Glutamatergic neuron (in vitro differentiated cells): ENCODE data around the gene KIF2C. TPM values are rescaled to one million over a fixed set of nuclear protein-coding genes. Genes with fewer than 3 reads are reported as not detected.
A peak's percentile ranks its signal among the peaks of the same experiment; 100 is the strongest.

ENCODE experiments used
- DNase-seq: peaks from one replicate; pipeline ENCODE4 v3.0.0; 2022
- H3K27ac Mint-ChIP-seq: one replicate; pipeline ENCODE4 v1.8.0; 2020; ENCODE audit warnings: mild to moderate bottlenecking, mixed read lengths, inconsistent platforms; ENCODE audit not compliant: unreplicated experiment
- H3K27me3 Mint-ChIP-seq: one replicate; pipeline ENCODE4 v1.8.0; 2020; ENCODE audit warnings: mild to moderate bottlenecking, moderate library complexity, mixed read lengths, inconsistent platforms; ENCODE audit not compliant: unreplicated experiment
- H3K36me3 Mint-ChIP-seq: one replicate; pipeline ENCODE4 v1.8.0; 2020; ENCODE audit warnings: mild to moderate bottlenecking, mixed read lengths, inconsistent platforms; ENCODE audit not compliant: unreplicated experiment
- H3K4me1 Mint-ChIP-seq: one replicate; pipeline ENCODE4 v1.8.0; 2020; ENCODE audit warnings: mild to moderate bottlenecking, low read depth, mixed read lengths, inconsistent platforms; ENCODE audit not compliant: unreplicated experiment
- H3K4me3 Mint-ChIP-seq: one replicate; pipeline ENCODE4 v1.8.0; 2020; ENCODE audit warnings: mild to moderate bottlenecking, mixed read lengths, inconsistent platforms; ENCODE audit not compliant: unreplicated experiment
- H3K9me3 Mint-ChIP-seq: one replicate; pipeline ENCODE4 v1.8.0; 2020; ENCODE audit warnings: mild to moderate bottlenecking, moderate library complexity, mixed read lengths, inconsistent platforms; ENCODE audit not compliant: unreplicated experiment
- CTCF ChIP-seq: fragments of 200-600 bp; sonication (generic); IDR thresholded peaks from one replicate; pipeline ENCODE4 v1.5.0; 2021; ENCODE audit not compliant: partially characterized antibody, unreplicated experiment
- long read RNA-seq: library from polyadenylated mRNA; unstranded; transcript quantifications from one replicate; pipeline ENCODE4 v2.0.0, GENCODE V29; 2020; ENCODE audit not compliant: unreplicated experiment
- total RNA-seq: library from RNA; stranded (reverse); fragmentation: NEBNext Ultra II Directional; extraction: Animal tissue kit (Norgen Biotek cat#: 25700); gene quantifications from one replicate; pipeline ENCODE4 v1.2.1, GENCODE V29; 2021; ENCODE audit not compliant: unreplicated experiment

The KIF2C gene
- 8.6 TPM for total RNA-seq
- long read RNA-seq, partial matches to known transcripts = 1 of 5 reads
- long read RNA-seq, other reads (novel, unspliced or antisense) = 0 of 5 reads

DNA sequence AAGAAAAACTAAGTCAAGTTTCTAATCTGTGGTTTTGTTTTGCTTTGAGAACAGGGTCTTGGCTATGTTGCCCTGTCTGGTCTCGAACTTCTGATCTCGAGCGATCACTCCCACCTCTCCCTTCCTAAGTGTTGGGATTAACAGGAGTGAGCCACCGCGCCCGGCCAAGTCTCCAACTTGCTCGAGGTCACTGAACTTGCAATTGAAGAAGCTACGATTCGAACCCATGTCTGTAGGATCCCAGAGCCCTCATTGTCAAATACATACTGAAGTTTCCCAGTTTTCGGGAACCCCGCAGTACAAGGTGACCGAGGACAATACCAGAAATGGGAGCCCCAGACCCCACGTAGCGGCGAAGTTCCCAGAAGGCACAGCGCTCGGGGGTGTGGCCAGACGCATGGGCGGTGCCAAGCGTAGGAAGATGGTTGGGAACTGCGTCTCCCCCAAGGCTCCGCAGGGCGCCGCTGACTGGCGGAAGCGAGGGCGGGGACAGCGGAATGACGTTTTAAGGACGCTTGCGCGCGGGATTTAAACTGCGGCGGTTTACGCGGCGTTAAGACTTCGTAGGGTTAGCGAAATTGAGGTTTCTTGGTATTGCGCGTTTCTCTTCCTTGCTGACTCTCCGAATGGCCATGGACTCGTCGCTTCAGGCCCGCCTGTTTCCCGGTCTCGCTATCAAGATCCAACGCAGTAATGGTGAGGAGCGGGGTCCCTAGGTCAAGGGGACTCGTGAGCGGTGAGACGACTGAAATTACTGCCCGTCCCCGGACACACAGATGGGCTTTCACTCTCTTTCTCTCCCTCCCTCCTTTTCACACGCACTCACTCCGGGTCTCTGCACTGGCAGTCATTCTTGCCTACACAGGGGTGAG is at the start of gene KIF2C:
KIF2C (plus strand) TSS at position 531 of the 872 bp plus-strand sequence; CDS start at position 627, 96 bp downstream.
- H3K9me3 Mint-ChIP-seq = peaks cover 11% of the 10 kb centered on the region
- peak within 1 kb of the TSS; percentile 97 for H3K4me3 Mint-ChIP-seq
- no peak for TF ChIP-seq CTCF
- peak; percentile 98 for DNase-seq
- no peaks in the 10 kb centered on the region for H3K36me3 Mint-ChIP-seq
- H3K27me3 Mint-ChIP-seq = peaks cover 5% of the 10 kb centered on the region
- H3K27ac Mint-ChIP-seq = peak within 1 kb of the TSS; percentile 82
- peaks cover 4% of the 10 kb centered on the region for H3K4me1 Mint-ChIP-seq

GRCh38 chr1:44693159-44693558 is 46.5 kb upstream of the KIF2C start:
- H3K4me3 Mint-ChIP-seq = no peak overlapping the region
- H3K27me3 Mint-ChIP-seq = no peaks in the 10 kb centered on the region
- H3K36me3 Mint-ChIP-seq = no peaks in the 10 kb centered on the region
- no peak for TF ChIP-seq CTCF
- H3K9me3 Mint-ChIP-seq = peaks cover 2% of the 10 kb centered on the region
- H3K4me1 Mint-ChIP-seq = peaks cover 2% of the 10 kb centered on the region
- H3K27ac Mint-ChIP-seq = no peak overlapping the region
- no peak for DNase-seq

GRCh38 chr1:44693900-44694299 is 45.7 kb upstream of the KIF2C start:
- H3K4me1 Mint-ChIP-seq = peaks cover 2% of the 10 kb centered on the region

GRCh38 chr1:44694863-44695478 is 44.7 kb upstream of the KIF2C start:
- no peak for TF ChIP-seq CTCF

More at GRCh38 chr1:44693900-44694299, 45.7 kb upstream of the KIF2C start:
- no peaks in the 10 kb centered on the region for H3K27me3 Mint-ChIP-seq
- no peak overlapping the region for H3K4me3 Mint-ChIP-seq
- no peak for DNase-seq
- H3K27ac Mint-ChIP-seq = no peak overlapping the region
- no peaks in the 10 kb centered on the region for H3K36me3 Mint-ChIP-seq
- no peak for TF ChIP-seq CTCF
- H3K9me3 Mint-ChIP-seq = peaks cover 2% of the 10 kb centered on the region

More at GRCh38 chr1:44694863-44695478, 44.7 kb upstream of the KIF2C start:
- Mint-ChIP-seq H3K36me3 (no peaks in the 10 kb centered on the region), H3K27me3 (no peaks in the 10 kb centered on the region), H3K9me3 (peaks cover 2% of the 10 kb centered on the region), H3K27ac (peak overlapping the region; percentile 13), H3K4me1 (peaks cover 2% of the 10 kb centered on the region), H3K4me3 (no peak overlapping the region)
- DNase-seq = no peak
